ENCODE results near the gene VPS45. TPM values are rescaled to one million over a fixed set of nuclear protein-coding genes. Genes with fewer than 3 reads are reported as not detected.

The VPS45 gene
- 56.5 TPM for total RNA-seq (2013)
- polyA plus RNA-seq (10 to 100 TPM; 36.0 to 41.9 (median 36.8) TPM), polyA minus RNA-seq (15.0 and 21.5 TPM in 2 replicates), total RNA-seq (2.4 to 36.4 (median 21.9) reads per million in 11 experiments)

DNA sequence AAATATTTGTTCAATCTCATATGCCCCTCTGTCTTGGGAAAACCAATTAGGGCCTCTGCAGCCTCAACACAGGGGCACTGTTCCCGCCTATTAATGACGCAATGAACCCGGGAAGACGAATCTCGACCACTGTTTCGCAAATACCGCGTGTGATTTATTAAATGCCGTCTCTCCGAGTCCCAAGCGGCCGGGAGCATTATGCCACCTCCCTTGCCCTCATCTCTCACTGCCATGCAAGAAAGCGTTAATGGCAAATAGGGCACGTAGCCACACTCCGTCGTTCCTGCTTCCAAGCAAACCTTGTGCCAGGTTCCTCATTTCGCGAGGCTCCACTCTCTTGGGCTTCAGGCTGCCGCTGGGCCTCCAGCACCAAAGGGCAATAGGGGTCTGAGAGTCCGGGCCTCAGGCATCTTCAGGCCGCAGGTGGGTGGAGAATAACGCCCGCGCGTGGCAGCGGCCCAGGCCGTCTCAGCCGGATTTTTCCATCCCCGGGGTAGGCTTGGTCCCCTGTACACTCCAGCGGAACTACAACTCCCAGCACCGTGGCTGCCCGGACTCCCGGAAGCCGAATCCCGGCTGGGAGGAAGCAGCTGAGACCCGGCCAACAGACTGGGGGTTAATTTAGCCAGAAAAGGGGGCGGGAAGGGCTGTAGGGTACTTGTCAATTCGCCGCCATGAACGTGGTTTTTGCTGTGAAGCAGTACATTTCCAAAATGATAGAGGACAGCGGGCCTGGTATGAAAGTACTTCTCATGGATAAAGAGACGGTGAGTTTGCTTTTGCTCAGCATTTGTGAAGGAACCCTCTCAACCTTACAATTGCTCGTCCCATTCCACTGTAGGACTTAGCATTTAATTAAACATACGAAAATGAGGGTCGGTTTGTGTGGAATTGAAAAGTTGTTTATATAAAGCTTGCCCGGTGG lies at the start of gene VPS45:
TSS of gene VPS45 (plus strand) at position 593 of the 925 bp plus-strand sequence. CDS start at position 675, 82 bp downstream.
- Histone ChIP-seq H3K4me3 (replicated peaks in 1 of 3; ENCODE audit: low read depth in 2 of 3, low read length in 3 of 3) (peak within 1 kb of the TSS; percentile 82 to 90 (median 89)), H4K20me1 (ENCODE audit: insufficient read depth, low read length) (no peaks in the 10 kb centered on the region), H3K9ac (ENCODE audit: insufficient read depth, low read length, poor library complexity, severe bottlenecking) (peak within 1 kb of the TSS; percentile 70), H3K36me3 (replicated peaks in 1 of 2; ENCODE audit: control insufficient read depth in 1 of 2, insufficient read depth in 2 of 2, low read length in 2 of 2) (peaks cover 0 to 20% of the 10 kb centered on the region in 2 donors), H3K9me3 (replicated peaks in 1 of 2; ENCODE audit: control insufficient read depth in 1 of 2, insufficient read depth in 1 of 2, low read length in 2 of 2) (no peaks in the 10 kb centered on the region), H3K4me2 (replicated peaks; ENCODE audit: extremely low read depth, low read length, poor library complexity, severe bottlenecking) (peak within 1 kb of the TSS; percentile 96), H3K4me1 (ENCODE audit: control insufficient read depth in 1 of 2, insufficient read depth in 2 of 2, low read length in 2 of 2) (peaks cover 28 to 40% of the 10 kb centered on the region in 2 donors), H3K79me2 (ENCODE audit: insufficient read depth, low read length) (peaks cover 22% of the 10 kb centered on the region), H3K27me3 (ENCODE audit: control insufficient read depth in 2 of 2, insufficient read depth in 2 of 2, low read length in 2 of 2) (no peaks in the 10 kb centered on the region), H3K27ac (ENCODE audit: low read depth in 1 of 2, low read length in 2 of 2) (peak within 1 kb of the TSS; percentile 56 to 84), H2AFZ (ENCODE audit: insufficient read depth, low read depth, low read length, poor library complexity, severe bottlenecking) (peak within 1 kb of the TSS; percentile 95)
- peak within 1 kb of the TSS; percentile 84 to 93 (median 90) for H3K27ac Mint-ChIP-seq
- 0% methylated on average over 22 of the region's 46 CpGs for WGBS (ENCODE audit: insufficient coverage)
- H3K9me3 Mint-ChIP-seq = peaks cover 0 to 1% (median 0%) of the 10 kb centered on the region in 7 donors
- peak within 1 kb of the TSS; percentile 93 to 96 for H3K4me3 Mint-ChIP-seq
- peak; percentile 57 to 73 (median 69) for DNase-seq
- H3K4me1 Mint-ChIP-seq = peaks cover 37% of the 10 kb centered on the region
- H3K27me3 Mint-ChIP-seq (ENCODE audit: low read depth in 3 of 3) = peaks cover 2 to 3% (median 2%) of the 10 kb centered on the region in 3 donors
- intact Hi-C loops (cut with micrococcal nuclease) = no loop called here
- peaks cover 18 to 24% of the 10 kb centered on the region in 2 donors for H3K36me3 Mint-ChIP-seq
- no peak for TF ChIP-seq CTCF (IDR thresholded peaks at IDR 0.05)

- Mint-ChIP-seq H3K27ac (no peak overlapping the region), H3K27me3 (ENCODE audit: low read depth in 3 of 3) (peaks cover 87 to 96% (median 96%) of the 10 kb centered on the region in 3 donors), H3K4me1 (peaks cover 6% of the 10 kb centered on the region), H3K36me3 (peaks cover 0 to 3% of the 10 kb centered on the region in 2 donors), H3K4me3 (peak overlapping the region in 1 of 2 donors; percentile 63), H3K9me3 (peaks cover 0 to 11% (median 0%) of the 10 kb centered on the region in 7 donors)
- Histone ChIP-seq H3K4me3 (replicated peaks in 1 of 3; ENCODE audit: low read depth in 2 of 3, low read length in 3 of 3) (no peak overlapping the region), H3K27me3 (ENCODE audit: control insufficient read depth in 2 of 2, insufficient read depth in 2 of 2, low read length in 2 of 2) (peaks cover 89 to 97% of the 10 kb centered on the region in 2 donors), H3K36me3 (replicated peaks in 1 of 2; ENCODE audit: control insufficient read depth in 1 of 2, insufficient read depth in 2 of 2, low read length in 2 of 2) (no peaks in the 10 kb centered on the region), H3K9me3 (replicated peaks in 1 of 2; ENCODE audit: control insufficient read depth in 1 of 2, insufficient read depth in 1 of 2, low read length in 2 of 2) (peaks cover 0 to 7% of the 10 kb centered on the region in 2 donors), H3K27ac (ENCODE audit: low read depth in 1 of 2, low read length in 2 of 2) (no peak overlapping the region), H2AFZ (ENCODE audit: insufficient read depth, low read depth, low read length, poor library complexity, severe bottlenecking) (no peak overlapping the region), H3K9ac (ENCODE audit: insufficient read depth, low read length, poor library complexity, severe bottlenecking) (no peak overlapping the region), H4K20me1 (ENCODE audit: insufficient read depth, low read length) (no peaks in the 10 kb centered on the region), H3K79me2 (ENCODE audit: insufficient read depth, low read length) (no peaks in the 10 kb centered on the region), H3K4me2 (replicated peaks; ENCODE audit: extremely low read depth, low read length, poor library complexity, severe bottlenecking) (no peak overlapping the region), H3K4me1 (ENCODE audit: control insufficient read depth in 1 of 2, insufficient read depth in 2 of 2, low read length in 2 of 2) (no peaks in the 10 kb centered on the region)
- 71% methylated on average over 3 of the region's 4 CpGs for WGBS (ENCODE audit: insufficient coverage)
- intact Hi-C loops (cut with micrococcal nuclease) = no loop called here
- peak in 1 of 3 donors; percentile 10 for DNase-seq
- no peak for TF ChIP-seq CTCF (IDR thresholded peaks at IDR 0.05)
These were observed 49.4 kb upstream of the VPS45 start for GRCh38 chr1:150018165-150018564.

All from CD14-positive monocyte (primary cell).